A549 treated with RU486 at 1 μM for 4 hours (cell line): ENCODE results near the gene ATG9B. TPM values are rescaled to one million over a fixed set of nuclear protein-coding genes. Genes with fewer than 3 reads are reported as not detected.

Experiments used
- total RNA-seq: library from RNA; stranded (reverse); fragments of 200-300 nt; extraction: Qiagen RNA extraction; gene quantifications from 5 replicates; pipeline ENCODE4 v1.2.3, GENCODE V29; 2022; ENCODE audit warnings: low read depth

The ATG9B gene
- 0.62 to 1.1 TPM (median 0.87 TPM) in 5 replicates for total RNA-seq

GRCh38 chr7:151024435-151025056 lies at the start of gene ATG9B:
Gene ATG9B, minus strand, starts transcription at chr7:151024494. Its CDS starts 71 bp downstream, at chr7:151024423.

GRCh38 chr7:151059367-151060112 lies 35.2 kb upstream of the ATG9B start, which contains the start of gene SLC4A2:
Gene SLC4A2, plus strand, starts transcription at chr7:151059589. Its CDS starts 2,399 bp downstream, at chr7:151061988.

GRCh38 chr7:151057506-151057988 lies 33.3 kb upstream of the ATG9B start, which contains the start of gene CDK5:
Gene CDK5, minus strand, starts transcription at chr7:151057897. Its CDS starts 49 bp downstream, at chr7:151057848.

GRCh38 chr7:151047976-151048815 lies 23.9 kb upstream of the ATG9B start, which contains the start of gene ASIC3:
Gene ASIC3, plus strand, starts transcription at chr7:151048531. Its CDS starts 355 bp downstream, at chr7:151048886.

GRCh38 chr7:151028131-151028947 lies 4.0 kb upstream of the ATG9B start, which contains the start of gene ABCB8:
Gene ABCB8, plus strand, starts transcription at chr7:151028450. Its CDS starts 66 bp downstream, at chr7:151028516.

GRCh38 chr7:150990416-150991186 lies 33.7 kb downstream of the ATG9B start, which contains the start of gene NOS3:
Gene NOS3, plus strand, starts transcription at chr7:150991017. Its CDS starts 2,787 bp downstream, at chr7:150993804.

GRCh38 chr7:150978126-150978789 lies 46.0 kb downstream of the ATG9B start, which contains the start of gene KCNH2:
Gene KCNH2, minus strand, starts transcription at chr7:150978321. Its CDS starts 408 bp downstream, at chr7:150977913.

Other genes starting within 250 kb of the ATG9B start
- 0.20 TPM in 1 of 5 replicates, not detected in the others for gene TMEM176B, start 224.1 kb downstream of the ATG9B start, total RNA-seq
- gene TMEM176A, start 223.7 kb downstream of the ATG9B start, total RNA-seq = not detected in 5 replicates
- gene AOC1, start 172.0 kb downstream of the ATG9B start, total RNA-seq = not detected in 5 replicates
- 0.29 to 0.61 TPM (median 0.37 TPM) in 5 replicates for gene KCNH2, start 46.2 kb downstream of the ATG9B start, total RNA-seq
- 0.15 to 0.55 TPM (median 0.49 TPM) in 5 replicates for gene NOS3, start 33.5 kb downstream of the ATG9B start, total RNA-seq
- 31.5 to 51.8 TPM (median 48.0 TPM) in 5 replicates for gene ABCB8, start 4.0 kb upstream of the ATG9B start, total RNA-seq
- 5.7 to 12.6 TPM (median 12.2 TPM) in 5 replicates for gene ASIC3, start 24.0 kb upstream of the ATG9B start, total RNA-seq
- gene CDK5, start 33.4 kb upstream of the ATG9B start, total RNA-seq = 32.1 to 37.0 TPM (median 34.9 TPM) in 5 replicates
- gene SLC4A2, start 35.1 kb upstream of the ATG9B start, total RNA-seq = 182 to 287 TPM (median 275 TPM) in 5 replicates
- 48.1 to 80.5 TPM (median 74.4 TPM) in 5 replicates for gene FASTK, start 56.3 kb upstream of the ATG9B start, total RNA-seq
- gene TMUB1, start 59.0 kb upstream of the ATG9B start, total RNA-seq = 32.4 to 64.6 TPM (median 50.8 TPM) in 5 replicates
- 43.6 to 72.2 TPM (median 61.9 TPM) in 5 replicates for gene AGAP3, start 62.0 kb upstream of the ATG9B start, total RNA-seq
- 0.17 to 0.45 TPM in 2 of 5 replicates, not detected in the others for gene GBX1, start 143.2 kb upstream of the ATG9B start, total RNA-seq
- not detected in 5 replicates for gene ASB10, start 162.8 kb upstream of the ATG9B start, total RNA-seq
- not detected in 5 replicates for gene H2BK1, start 186.0 kb upstream of the ATG9B start, total RNA-seq
- 63.8 to 70.3 TPM (median 68.4 TPM) in 5 replicates for gene ABCF2, start 202.7 kb upstream of the ATG9B start, total RNA-seq
- gene CHPF2, start 208.0 kb upstream of the ATG9B start, total RNA-seq = 35.6 to 52.0 TPM (median 45.6 TPM) in 5 replicates
- gene SMARCD3, start 224.2 kb upstream of the ATG9B start, total RNA-seq = 9.3 to 11.4 TPM (median 10.4 TPM) in 5 replicates